HL-60/S4 (cell line): ENCODE results near the gene ATG16L1.

Experiments used
- in situ Hi-C: fragments of 300-500 bp; cut with MboI; formaldehyde crosslinking; loops from 2 replicates; pipeline ENCODE4 v1.14.3; 2022; ENCODE audit warnings: low sequenced_read_pairs

The ATG16L1 gene

DNA sequence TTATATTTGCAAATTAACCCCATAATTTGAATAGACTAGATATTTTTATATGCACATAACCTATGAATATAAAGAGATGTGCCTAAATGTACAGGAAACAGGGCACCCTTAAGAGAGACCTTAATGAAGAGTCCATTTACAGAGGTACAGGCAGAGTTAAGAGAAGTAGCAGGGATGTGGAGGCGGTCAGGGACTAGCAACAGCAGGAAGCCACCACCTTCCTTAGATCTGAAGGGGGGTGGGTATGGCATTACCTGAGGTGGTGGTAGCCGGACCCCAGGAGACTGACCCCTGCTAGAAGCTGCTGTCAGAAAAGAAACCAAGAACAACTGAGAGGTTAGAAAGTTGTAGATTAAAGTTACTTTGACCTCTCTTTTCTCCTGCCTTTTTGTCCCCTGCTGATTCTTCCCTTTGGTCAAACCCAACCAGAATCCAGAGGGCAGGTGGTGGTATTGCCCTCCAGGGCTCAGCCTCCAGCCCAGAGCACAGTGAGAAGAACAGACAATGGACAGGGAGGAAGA lies 24.9 kb upstream of the ATG16L1 start:
- in situ Hi-C loops, result no loop called here

DNA sequence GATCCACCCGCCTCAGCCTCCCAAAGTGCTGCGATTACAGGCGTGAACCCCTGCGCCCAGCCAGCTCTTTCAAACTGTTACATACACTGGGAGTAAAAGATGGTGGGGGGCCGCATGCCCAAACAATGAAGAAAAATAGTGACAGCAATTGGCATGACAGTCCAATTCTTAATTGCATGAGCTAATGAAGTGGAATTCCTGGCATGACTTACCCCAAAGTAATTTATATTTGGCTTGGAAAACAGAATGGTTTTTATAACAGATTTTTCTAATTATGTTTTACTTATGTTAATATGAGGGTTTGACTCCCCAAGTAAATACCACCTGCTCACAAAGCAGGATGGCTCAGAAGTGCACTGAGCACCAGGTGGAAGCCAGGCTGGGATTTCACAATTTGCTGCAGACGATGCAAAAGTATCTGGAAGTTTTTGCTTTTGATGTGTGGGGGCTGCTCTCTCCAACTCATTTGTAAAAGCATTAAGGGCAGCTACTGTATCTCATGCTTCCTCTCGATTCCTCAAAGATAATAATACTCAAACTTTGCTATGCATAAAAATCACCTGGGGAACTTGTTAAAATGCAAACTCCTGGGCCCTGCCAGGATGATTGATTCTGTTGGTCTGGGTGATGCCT lies 24.0 kb upstream of the ATG16L1 start:
- in situ Hi-C loops, result no loop called here

DNA sequence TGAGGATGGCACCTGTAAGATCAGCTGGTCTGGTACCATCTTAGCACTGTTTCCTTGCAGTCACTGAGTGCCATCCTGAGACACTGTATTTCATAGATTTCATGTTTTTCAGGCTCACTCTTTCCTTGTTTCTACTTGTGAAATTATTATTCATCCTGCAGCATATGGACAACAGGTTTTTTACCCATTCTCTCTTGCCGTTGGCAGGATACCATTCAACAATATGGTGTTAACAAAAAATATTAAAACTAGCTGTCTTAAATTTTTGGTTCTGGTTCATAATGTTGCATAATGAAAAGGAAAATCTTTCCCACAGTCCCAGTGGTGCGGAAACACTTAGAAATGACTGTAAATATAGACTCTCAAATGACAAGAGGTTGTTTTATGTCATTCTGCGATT lies 23.1 kb upstream of the ATG16L1 start:
- in situ Hi-C loops, result no loop called here

DNA sequence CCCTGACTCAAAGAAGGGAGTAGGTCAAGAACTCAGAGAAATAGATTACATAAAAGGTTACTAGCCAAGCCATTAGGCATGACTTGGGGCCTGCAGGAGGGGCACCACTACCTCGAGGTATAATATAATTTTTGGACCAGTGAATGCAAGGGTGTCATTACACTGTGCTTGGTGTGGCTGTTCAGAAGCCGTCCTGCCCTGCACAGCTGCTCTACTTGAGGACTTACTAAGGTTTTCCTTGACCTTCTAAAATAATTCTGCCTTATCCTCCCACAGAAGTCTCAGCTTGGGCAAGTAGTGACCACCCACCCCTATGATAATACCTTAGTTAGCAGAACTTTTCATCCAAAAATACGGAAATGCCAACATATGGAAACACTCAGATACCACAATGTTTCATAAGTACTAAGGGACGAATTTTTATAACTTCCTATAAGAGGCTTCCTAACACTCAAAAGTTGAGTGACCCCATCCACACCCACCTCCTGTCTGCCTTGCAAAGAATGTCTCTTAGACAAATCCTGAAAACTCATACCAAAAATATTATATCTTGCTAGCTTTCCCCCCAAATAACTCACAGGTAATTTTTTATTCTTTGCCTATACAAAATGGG lies 17.7 kb upstream of the ATG16L1 start:
- in situ Hi-C loops, result no loop called here

DNA sequence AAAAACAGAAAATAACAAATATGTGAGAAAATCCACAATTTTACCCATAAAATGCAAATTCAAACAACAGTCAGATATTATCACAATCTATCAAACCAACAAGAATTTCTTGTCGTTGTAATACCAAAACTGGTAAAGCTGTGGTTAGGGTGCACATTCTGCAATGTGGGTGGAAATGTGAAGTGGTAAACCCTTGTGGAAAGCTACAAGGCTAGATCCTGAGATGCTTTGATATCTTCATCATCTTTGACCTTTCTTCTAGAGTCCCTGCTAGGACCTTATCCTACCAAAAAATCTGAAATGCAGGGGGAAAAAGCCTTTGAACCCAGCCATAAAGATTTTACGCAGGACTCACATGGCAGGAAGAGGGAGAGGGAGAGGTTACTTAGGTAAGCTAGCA lies 17.2 kb upstream of the ATG16L1 start:
- in situ Hi-C loops, result no loop called here

DNA sequence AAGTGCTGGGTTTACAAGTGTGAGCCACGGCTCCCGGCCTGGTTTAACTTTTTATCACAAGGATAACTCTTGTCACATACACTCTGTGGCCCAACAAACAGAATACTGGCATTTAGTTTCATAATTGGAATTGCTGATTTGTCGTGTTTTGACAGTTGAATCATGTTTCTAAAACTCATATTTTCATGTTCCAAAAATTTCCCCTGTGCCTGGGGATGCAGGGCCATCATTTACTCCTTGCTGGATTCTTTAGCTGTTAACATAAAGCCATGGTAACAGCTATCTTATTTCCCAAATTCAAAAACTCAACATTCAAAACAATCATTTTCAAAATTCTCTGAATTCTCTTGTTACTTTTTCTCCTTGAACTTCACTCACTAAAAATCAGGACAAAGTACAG lies 16.5 kb upstream of the ATG16L1 start:
- in situ Hi-C loops, result no loop called here

DNA sequence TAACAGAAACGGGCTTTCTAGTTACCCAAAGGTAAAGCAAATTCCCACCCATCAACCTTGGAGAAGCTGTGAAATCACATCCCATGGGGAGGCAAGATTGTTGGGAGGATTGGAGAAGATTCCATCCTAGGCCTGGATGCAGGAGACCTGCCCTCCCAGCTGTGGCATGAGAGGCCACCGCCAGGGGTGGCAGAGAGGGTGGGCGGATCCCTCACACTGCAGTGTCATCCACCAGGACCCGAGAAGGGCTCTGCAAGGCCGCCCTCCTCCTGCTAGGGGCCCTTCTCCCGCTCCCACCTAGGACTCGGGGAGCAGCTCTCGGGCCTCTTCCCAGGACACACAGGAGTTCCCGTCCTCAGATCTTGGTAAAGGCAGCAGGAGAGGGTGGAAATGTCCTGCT lies 15.5 kb upstream of the ATG16L1 start:
- in situ Hi-C loops, result no loop called here

DNA sequence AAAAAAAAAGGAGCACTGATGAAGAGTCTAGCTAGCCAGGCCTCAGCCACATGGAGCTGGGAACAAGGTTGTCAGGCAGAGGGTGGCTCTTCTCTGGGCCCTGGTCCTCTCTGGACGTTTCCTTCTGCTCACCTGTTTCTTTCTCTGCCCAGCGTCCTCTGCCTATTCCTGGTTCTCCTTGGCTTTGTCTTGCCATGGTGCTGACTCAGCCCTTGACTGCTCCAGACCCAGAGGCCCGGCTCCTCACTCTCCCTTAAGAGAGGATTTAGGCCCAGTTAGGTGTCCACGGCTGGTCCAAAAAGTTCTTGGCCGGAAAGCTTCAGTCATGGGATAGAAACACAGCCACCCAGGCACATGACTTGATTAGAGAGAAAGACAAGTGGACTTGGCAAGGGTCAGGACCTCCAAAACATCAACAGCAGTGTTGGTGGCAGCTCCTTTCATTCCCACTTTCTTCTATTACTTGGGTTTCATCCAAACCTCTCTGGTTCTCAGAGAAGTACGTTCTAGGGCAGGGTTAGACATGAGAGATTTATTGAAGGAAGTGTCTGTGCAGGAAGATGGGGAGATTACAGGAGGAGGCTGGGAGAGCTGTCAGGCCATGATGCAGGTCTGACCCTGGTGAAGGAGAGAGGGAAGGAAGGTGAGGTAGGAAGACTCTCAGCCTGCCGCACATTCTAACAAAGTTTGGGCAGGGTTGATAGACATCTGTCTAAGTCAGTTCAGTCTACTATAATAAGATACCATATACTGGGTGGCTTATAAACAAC lies 14.5 kb upstream of the ATG16L1 start:
- in situ Hi-C loops, result no loop called here

DNA sequence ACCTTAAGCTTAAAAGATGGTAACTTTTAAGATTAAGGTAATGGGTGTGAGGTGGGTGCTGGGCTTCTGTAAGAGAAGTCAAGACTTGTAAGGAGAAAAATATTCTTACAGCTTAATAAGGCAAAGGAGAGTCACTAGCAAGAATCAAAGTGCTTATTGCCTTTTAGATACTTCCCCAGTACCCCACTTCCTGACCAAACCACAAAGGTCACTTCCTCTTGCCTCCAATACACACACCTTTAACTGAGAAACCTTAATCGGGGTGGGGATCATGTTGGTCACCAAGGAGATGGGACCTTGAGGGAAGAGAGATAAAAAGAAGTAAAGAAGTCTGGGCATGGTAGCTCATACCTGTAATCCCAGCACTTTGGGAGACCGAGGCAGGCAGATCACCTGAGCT lies 10.6 kb upstream of the ATG16L1 start:
- in situ Hi-C loops, result loop anchor here (10.0 kb wide), 1 partner anchor 636 kb away; no protein-coding TSS in a partner anchor

DNA sequence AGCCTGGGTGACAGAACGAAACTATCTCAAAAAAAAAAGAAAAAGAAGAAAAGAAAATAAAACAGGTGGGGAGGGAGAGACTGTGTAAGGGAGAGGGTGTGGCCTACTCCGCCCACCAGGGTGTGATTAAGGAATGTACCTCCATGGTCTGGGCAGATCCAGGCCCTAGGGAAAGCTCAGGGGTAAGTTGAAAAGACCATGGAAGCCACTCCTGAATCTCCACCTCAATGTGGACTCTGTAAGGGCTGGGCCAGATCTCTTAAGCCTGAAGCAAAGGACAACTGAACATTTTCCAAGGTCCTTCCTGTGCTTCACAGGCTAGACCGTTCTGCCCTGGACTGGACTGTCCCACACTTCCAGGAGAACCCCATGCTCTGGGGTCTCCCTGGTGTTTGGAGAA lies 9.7 kb upstream of the ATG16L1 start:
- in situ Hi-C loops, result loop anchor here (10.0 kb wide), 1 partner anchor 637 kb away; no protein-coding TSS in a partner anchor

DNA sequence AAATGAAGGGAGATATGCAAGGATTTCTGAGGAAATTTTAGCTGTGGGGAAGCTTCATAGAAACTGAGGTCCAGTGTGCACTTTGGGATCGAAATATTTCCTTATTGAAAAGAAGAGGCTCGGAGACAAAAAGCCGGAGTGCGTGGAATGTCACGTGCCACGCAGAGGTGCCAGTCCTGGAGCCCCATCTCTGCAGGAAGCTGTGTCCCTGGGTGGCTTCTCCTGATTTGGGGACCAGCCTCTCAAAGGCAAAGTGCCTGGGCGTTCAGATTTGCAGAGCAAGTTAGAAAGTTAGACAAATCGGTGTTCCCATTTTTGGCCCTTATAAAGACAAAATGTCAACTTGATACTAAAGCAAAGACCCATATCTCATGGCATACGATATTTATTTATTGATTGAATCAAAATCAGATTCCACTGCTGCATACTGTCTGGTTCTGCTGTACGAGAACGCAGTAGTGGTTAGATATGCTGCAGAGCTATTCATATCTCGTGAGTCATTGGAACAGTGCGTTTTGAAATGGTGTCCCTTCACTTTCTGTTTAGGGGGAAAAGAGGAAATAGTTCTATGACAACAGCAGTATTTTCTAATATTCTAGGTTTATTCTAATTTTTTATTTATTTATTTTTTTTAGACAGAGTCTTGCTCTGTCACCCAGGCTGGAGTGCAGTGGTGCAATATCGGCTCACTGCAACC lies 9.1 kb upstream of the ATG16L1 start:
- in situ Hi-C loops, result loop anchor here (10.0 kb wide), 1 partner anchor 638 kb away; no protein-coding TSS in a partner anchor

DNA sequence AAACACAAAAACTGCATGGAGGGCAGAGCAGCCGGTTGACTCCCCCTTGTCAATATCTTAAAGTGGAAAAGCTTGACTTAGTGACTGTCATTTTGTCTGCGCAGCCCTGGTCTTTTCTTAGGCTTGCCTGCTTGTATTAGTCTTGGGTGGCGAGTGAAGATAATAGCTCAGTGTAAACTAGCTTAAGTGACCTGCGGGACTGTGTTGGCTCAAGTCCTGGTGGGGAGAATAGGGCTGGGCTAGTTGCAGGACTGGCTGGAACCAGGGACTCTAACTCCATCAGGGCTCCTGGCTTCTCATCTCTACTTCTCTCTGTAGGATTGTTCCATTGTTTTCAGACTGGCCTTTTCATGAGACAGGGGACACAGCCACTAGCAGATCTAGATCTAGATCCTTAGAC lies 8.1 kb upstream of the ATG16L1 start:
- in situ Hi-C loops, result loop anchor here (10.0 kb wide), 1 partner anchor 639 kb away; no protein-coding TSS in a partner anchor

DNA sequence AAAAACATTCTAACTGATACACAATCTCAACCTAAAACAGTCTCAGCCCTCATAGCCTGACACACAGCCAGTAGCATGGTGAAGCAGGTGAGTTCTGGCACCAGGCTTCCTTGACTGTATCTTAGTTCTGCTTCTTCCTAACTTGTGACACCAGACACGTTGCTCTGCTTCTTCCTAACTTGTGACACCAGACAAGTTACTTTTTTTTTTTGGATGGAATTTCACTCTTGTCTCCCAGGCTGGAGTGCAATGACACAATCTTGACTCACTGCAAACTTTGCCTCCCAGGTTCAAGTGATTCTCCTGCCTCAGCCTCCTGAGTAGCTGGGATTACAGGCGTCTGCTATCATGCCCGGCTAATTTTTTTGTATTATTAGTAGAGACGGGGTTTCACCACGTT lies 6.7 kb upstream of the ATG16L1 start:
- in situ Hi-C loops, result loop anchor here (10.0 kb wide), 1 partner anchor 640 kb away; no protein-coding TSS in a partner anchor

DNA sequence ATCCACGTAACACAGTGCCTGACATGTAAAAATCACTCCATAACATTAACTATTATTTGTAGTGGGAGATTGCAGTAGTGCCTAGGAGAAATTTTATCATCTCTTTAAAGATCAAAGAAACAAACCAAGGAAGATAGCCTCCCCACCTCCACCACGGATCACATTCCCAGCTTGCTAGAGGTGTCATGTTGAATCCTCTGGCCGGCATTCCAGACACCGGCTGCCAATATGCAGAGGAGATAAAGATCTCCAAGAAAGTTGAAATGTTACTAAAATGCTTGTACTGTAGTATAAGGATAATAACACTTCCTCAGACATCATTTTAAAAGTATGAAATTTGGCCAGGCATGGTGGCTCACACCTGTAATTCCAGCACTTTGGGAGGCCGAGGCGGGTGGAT lies 6.1 kb upstream of the ATG16L1 start:
- in situ Hi-C loops, result loop anchor here (10.0 kb wide), 1 partner anchor 641 kb away; no protein-coding TSS in a partner anchor

DNA sequence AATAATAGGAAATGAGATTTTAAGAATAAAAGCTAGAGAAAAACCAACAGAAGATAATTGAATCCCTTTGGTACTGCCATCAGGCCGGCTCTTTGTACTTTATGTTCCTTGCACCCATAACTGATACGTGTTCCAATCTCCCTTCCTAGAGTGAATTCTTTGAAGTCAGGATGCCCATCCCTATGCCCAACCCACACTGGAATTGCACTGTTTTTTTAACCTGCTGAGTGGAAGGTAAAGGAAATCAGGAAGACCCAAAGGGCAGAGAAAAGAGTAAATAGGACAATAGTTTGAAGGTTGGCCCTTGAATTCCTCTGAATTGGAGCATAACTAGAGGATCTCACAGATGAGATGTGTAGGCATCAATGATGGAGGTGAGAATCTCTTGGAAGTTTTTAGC lies 4.4 kb upstream of the ATG16L1 start:
- in situ Hi-C loops, result loop anchor here (10.0 kb wide), 1 partner anchor 642 kb away; no protein-coding TSS in a partner anchor

DNA sequence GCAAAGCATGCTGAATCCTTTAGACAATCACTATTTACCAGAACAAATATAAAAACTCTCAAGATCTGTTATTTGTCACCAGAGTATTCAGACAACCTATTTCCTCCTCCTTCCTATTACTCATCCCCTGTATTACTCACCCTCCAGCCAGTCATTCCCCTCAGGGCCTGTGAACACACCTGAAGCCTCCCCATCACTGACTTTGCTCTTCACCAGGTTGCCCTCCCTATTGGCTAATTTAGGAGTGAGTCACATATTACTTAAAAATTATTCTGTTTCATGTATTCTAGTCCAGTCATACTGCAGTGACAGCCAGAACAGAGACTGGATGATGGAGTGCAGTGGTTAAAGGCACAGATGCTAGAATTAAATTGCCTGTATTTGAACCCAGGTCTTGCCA lies 3.7 kb upstream of the ATG16L1 start:
- in situ Hi-C loops, result loop anchor here (10.0 kb wide), 1 partner anchor 643 kb away; no protein-coding TSS in a partner anchor

DNA sequence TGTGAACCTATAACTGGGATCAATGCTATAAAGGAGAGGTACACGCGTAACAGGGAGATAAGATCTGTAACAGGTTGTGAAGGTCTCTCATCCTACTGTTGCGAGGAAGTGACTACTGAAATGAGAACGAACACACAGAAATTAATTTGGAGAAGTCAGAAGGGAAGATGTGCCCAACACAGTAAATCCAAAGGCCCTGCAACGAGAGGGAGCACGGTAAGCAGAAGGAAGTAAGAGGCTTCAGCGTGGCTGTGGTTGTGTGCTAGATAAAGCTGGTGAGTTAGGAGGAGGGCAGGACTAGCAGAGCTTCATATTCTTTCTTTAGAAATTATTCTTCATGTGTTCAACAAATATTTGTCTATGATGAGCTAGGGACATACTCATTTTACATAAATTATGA lies 2.5 kb upstream of the ATG16L1 start:
- in situ Hi-C loops, result loop anchor here (10.0 kb wide), 1 partner anchor 644 kb away; no protein-coding TSS in a partner anchor

DNA sequence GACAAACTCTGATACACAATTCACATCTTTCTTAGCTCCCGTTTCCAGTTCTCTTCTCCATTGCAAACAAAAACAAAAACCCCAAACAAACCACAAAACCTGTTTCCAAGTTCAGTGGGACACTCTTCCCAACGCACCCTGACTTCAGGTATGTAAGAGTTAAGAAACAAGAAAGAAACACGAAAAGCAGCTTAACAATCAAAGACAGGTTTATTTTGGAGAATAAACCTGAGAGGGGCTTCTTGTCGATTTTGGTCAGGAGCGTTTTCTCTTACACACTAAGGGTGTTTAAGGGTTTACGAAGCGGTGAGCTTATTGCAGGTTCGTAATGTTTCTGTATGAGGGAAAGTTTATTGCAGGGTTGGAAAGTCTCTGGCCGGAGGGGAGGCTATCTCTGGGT lies 905 bp upstream of the ATG16L1 start:
- in situ Hi-C loops, result loop anchor here (10.0 kb wide), 1 partner anchor 396 kb away; no protein-coding TSS in a partner anchor

DNA sequence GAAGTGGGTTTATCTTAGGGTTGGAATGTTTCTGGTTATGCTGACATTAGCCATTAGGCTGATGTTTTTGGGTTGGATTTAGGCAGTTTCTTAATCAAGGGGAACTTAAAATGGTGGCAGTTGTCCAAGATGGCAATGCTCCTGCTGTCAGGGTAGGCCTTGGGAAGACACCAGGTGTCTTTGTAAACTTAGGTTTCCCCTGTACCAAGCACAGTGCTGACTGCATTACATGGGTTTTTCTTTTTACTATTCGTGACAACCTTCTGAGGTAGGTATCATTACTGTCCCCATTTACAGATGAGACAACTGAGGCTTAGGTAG lies 528 bp upstream of the ATG16L1 start:
- in situ Hi-C loops, result loop anchor here (10.0 kb wide), 1 partner anchor 396 kb away; no protein-coding TSS in a partner anchor

DNA sequence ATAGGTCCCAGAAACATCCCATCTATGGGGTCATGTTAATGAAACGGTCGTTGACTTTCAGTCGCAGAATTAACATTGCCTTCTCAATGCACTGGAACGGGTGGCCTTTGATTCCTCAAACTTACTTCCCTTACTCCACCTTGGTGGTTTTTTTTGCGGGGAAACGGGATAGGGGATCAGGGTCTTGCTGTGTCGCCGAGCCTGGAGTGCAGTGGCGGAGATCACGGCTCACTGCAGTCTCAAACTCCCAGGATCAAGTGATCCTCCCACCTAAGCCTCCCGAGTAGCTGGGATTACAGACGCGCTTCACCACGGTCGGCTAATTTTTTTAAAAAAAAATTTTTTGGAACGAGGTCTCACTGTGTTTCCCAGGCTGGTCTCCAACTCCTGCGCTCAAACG lies 754 bp downstream of the ATG16L1 start:
- in situ Hi-C loops, result loop anchor here (10.0 kb wide), 1 partner anchor 397 kb away; no protein-coding TSS in a partner anchor

DNA sequence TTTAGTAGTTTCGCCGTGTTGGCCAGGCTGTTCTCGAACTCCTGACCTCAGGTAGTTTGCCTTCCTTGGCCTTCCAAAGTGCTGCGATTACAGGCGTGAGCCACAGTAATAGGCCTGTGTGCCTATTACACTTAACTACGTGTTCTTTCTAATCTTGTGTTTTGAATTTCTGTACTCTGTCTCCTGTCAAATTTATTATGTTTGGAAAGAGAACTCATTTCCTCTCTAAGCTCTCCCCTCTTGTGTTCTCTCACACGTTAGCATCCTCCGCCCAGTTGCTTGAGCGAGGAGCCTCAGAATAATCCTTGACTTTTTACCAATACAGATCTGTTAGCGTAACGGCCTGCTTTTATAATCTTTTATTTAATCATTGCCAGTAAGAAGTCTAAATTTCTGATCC lies 3.7 kb downstream of the ATG16L1 start:
- in situ Hi-C loops, result loop anchor here (10.0 kb wide), 1 partner anchor 400 kb away; no protein-coding TSS in a partner anchor
